GM19328 (cell line): ENCODE results near the gene NEK10.
"Not testable (repeated sequence)": the region's sequence is repeated elsewhere in the genome, so short reads cannot be mapped to it uniquely, and the experiment has no call there.

Experiments used
- ATAC-seq: cut with Tn5 transposase; IDR thresholded peaks from one replicate; pipeline ENCODE4 v1.9.1; 2021; ENCODE audit warnings: mild to moderate bottlenecking, moderate library complexity; ENCODE audit not compliant: unreplicated experiment

Gene NEK10

DNA sequence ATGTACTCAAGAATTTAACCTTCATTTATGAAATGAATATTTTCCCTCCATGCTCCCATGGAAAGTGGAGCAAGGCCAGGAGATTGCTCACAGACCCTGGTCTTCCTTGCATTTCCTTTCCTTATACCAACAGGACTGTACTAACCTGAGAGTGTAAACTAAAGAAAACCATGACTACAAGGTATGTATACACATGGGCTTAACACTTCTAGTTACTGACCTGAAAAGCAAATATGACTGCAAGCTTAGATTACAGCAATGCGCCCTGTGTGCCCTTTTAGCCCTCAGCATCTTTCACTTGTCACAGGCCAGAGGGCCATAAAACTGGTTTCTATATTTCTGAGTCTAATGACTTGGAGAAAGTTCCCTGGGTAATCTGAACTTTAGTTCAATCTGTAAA lies 52.1 kb downstream of the NEK10 start:
- ATAC-seq, result no peak

DNA sequence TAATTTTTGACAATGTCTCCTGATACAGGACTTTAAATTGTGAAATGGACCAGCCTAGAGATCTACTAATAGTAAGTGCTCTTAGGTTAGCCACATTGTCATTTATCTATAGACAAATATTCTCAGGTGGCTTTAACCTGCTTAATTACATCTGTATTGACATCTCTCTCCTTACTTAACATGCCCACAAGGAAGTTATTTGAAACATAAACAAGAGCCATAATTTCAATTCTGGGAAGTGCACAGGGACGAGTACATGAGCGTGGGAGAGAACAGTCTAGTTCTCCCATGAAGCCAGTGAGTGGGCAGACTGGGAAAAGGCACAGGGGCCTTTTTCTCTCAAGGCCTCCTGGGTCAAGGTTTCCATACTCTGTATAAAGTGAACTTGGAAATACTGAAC lies 54.2 kb downstream of the NEK10 start:
- no peak for ATAC-seq

DNA sequence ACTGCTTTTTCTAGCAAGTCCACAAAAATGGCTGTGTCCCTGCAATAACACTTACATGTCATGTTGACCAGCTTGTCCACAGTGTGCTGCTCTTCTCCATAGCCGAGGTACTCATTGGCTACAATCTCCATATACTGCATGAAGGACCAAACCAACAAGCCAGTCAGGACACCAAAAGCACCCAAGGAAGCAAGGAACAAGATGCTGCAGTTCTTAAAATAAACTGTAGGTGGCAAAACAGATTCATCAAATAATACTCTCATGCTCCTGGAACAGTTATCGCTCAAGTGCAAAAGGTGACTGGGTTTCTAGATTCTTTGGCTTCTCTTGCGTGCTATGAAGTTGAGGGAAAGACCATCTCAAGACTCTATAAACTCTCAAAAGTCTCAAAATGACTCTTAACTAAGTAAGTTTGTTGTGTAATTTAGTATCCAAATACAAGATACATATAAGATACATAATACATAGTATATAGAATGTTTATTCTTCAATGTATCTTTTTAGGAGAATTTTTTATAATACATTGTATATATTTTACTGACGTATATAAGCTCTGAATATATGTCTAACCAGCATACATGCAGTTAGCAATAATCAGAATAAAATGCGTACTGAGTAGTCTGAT lies 57.0 kb downstream of the NEK10 start:
- peak; percentile 72 for ATAC-seq

DNA sequence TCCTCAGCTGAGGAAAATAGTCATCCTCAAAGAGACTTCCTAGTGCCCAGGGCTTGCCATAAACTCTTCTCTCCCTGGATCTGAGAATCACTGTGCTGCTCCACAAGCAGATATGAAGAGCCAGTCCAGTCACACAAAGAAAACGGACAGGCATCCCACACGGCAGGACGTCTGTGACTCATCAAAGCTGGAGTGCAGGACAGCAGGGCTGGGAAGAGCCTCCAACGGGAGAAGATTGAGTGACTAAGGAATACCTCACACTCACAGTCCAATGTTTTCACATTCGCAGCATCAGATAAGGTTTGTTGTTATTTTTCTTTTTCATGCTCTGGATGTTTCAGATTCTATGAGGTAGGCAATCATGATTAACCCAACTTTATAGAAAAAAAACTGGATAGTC lies 57.8 kb downstream of the NEK10 start:
- ATAC-seq, result no peak

DNA sequence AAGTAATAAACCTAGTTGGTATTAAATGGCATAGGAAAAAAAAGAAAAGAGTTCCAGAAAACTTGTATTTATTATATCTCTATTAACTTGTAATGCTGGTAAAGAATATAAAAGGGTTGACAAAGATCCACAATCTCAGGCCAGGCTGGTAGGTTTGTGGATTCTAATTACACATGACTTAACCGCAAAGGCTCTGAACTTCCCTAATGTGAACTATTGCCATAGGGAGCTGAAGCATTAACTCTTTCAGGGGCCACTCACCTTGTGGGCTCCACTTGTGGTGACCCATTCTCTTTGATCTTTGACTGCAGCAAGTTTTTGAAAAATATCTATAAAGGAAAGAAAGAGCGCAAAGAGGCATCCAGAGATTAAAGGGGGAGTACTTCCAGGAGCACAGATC lies 58.5 kb downstream of the NEK10 start:
- no peak for ATAC-seq

DNA sequence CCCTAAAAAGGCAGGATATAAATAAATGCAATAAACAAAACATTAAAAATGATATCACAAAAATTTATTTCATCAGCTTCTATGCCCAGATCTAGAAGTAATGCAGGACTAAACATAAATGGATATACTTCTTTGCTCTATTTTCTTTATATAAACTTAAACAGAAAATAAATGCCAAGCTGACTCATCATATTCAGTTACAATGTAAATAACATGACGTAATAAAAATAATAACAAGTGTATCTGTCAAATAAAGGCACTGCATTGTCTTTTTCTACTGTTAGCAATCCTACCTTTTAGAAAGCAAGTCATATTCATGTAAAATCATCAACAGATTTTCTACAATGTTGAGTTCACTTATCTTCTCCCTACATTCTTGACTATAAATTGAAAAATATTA lies 61.6 kb downstream of the NEK10 start:
- ATAC-seq, result no peak

DNA sequence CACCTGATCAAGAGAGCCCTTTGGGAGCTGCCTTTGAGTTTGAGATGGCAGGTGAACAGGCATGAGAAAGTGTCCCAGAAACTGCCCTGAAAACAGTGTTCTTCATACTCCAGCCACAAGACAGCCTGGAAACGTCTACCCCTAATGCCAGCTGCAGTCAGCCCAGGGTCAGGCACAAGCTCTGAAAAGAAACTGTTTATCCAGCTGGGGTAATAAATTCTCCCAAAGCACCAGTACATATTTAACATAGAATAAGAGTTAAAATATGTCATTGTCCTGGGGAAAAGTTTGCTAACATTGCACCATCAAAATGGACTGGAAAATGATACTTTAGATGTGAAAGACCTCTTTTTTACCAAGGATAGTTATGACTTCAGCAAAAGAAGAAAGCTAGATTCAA lies 66.3 kb downstream of the NEK10 start:
- no peak for ATAC-seq

DNA sequence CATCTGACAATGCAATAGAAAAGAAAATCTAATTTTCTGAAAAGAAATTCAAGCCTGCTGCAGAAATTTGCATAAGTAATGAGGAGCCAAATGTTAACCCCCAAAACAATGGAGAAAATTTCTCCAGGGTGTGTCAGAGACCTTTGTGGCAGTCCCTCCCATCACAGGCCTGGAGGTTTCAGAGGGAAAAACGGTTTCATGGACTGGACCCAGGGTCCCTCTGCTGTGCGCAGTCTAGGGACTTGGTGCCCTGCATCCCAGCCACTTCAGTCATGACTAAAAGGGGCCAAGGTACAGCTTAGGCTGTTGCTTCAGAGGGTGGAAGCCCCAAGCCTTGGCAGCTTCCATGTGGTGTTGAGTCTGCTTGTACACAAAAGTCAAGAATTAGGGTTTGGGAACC lies 70.2 kb downstream of the NEK10 start:
- not testable (repeated sequence) for ATAC-seq

DNA sequence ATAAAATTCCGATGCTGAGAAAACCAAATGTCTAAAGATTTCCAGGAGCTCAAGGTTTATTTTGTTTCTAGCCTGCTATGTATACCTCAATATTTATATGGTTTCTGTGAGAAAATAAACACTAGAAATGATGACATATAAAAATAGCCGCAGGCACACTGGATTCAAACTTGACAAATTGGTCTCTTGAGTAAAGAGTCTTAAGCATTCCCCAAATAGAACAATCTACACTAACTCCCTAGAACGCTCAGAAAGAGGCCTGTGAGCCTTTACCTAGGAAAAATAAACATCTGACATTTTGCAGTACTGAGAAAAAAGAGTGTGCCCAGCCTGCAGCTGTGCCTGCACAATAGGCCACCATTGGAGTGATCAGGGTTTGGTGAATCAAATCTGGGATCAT lies 75.2 kb downstream of the NEK10 start:
- no peak for ATAC-seq

DNA sequence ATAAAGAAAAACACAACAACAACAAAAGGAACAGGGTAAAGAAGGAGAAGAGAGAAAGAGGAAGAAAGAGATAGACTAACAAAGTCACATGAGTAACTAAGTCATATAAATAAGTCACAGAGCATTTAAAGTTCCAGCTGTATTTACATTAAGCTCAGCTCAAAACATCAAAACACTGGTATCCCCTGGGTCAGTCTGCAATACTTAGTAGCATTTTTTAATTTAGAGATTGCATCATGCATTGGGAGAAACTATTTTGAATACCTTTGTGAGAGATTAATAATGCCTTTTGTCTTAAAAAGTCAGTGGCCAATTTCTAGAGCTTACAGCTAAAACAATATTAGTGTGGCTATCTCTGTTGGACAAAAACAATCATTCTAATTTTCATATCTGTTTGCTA lies 78.4 kb downstream of the NEK10 start:
- no peak for ATAC-seq

DNA sequence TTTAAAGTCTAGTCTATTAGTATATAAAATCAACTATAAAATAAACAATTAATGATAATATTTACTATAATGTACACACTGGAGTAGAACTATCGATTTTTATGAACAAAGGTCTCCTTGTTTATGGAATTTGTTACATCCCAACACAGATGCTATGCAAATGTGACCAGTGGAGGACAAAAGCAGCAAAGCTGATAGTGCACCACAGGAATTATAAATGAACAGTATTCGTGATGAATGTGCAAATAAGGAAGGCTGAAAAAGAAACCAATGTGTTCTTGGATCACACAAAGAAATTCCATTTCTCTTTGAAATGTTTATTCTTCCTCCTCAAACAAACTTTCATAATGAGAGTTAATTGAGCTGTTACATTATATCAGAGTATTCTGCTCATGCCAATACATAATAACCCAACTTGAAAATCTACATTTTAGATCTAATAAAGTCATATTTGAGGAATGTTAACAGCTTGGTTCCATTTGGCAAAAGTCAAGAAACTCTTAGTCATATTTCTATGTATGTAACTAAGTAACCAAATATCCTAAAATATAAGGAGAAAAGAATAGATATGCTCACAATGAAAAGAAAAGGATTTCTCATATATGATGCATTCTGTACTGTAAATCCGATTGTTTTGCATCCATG lies 79.3 kb downstream of the NEK10 start:
- no peak for ATAC-seq

DNA sequence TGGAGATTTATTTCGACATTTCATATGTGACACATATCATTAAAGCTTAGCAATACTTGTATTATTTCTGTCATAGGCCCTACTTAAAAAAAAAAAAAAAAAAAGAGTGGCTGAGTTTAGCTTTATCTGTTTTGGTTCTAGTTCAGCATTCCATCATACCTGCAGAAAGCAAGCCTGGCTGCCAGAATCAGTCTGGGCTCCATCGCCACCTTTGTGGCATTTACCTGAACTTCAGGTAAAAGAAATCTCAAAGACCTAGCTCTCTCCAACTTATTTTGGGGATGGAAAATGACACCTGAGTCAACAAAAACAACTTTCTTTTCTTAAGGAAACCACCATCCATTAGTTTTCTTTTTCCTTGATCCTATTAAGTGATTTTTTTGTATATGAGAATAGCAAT lies 82.1 kb downstream of the NEK10 start:
- ATAC-seq, result no peak

DNA sequence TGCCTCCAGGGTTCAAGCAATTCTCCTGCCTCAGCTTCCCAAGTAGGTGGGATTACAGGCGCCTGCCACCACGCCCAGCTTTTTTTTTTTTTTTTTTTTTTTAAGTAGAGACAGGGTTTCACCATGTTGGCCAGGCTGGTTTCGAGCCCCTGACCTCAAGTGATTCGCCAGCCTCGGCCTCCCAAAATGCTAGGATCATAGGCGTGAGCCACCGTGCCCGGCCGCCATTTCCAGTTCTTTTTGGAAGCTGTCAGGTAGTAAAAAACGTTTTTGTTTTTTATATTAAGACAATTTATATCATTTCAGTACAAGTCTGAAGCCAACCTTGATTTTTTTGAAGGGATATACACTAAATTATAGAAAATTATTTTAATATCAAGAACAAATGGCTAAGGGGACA lies 82.7 kb downstream of the NEK10 start:
- ATAC-seq, result not testable (repeated sequence)

DNA sequence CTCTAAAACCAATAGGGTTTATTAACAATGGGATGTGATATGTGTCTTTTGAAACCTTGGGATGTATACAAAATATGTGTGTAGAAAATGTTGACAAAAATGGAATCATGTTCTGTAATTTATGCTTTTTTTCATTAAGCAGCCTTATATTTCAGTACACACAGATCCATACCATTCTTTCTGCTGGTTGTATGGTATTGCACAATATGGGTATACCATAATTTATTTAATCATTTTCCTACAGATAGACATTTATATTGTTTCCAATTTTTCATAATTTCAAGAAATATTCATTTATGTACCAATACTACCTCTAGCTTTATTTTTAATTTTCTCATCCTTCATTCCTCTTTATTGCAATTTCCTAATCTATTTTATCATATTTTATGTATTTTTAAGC lies 83.5 kb downstream of the NEK10 start:
- no peak for ATAC-seq

DNA sequence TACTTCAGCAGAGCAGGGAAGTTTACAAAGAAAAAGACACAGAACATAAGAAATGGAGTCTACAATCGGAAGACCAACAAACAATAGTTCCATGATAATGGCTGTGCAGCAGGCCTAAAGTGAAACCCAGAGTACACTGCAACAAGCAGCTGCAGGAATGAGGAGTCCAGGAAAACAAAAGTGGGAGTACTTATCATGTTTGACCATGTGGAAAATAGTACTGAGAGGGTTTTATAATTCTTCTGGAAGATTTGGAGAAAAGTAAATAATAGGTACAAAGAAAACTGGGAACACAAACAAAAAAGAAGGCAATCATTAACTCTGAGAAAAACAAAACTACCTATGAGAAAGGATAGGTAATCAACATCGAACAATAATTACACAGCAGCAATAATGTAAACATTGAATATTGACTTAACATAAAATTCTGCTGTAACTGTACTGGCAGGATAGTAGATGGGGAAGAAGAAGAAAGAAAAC lies 87.5 kb downstream of the NEK10 start:
- no peak for ATAC-seq

DNA sequence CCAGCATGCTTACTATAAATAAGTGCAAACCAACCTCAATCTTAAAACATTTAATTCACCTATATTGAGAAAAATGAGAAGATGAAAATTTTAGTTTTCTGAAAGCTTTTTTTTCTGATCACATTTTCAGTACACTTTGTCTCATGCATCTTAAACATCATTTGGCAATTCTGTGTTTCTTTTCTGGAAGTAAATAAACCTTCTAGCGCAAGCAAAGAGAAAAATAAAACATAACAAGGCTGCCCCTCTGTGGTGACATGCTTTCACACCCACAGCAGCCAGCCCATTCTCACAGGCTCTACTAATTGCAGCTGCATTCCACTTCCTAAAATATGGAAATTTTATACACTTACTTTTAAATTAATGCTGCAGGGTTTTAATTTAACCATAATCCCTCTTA lies 90.1 kb downstream of the NEK10 start:
- ATAC-seq, result no peak

DNA sequence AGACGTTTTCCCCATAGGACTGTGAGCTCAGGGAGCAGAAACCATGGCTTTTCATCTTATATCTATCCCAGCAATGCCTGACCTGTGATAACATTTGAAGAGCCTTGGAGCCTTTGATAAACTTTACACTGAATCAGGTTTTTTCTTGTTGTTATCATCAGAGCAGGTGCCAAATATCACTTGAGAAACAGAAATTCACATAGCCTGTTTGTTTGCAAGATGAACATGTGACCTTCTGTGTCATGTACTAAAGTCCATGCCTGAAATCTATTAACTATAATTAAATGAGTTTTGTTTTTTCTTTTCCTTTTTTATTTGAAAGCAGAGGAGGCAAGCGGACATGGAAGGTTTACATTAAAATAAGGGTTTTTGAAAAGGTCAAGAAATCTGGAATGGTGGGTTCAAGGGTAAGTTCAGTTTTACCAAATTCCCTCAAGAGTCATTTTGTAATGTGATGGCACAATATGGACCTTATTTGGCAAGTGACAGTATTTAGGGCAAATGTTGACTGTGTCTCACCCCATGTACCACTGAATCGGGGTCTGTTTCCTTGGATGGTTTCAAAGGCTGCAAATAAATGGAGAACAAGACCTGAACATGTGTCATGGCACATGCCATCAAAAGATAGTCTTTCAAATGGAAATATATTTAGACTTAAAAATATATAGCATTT lies 90.7 kb downstream of the NEK10 start:
- ATAC-seq, result no peak

DNA sequence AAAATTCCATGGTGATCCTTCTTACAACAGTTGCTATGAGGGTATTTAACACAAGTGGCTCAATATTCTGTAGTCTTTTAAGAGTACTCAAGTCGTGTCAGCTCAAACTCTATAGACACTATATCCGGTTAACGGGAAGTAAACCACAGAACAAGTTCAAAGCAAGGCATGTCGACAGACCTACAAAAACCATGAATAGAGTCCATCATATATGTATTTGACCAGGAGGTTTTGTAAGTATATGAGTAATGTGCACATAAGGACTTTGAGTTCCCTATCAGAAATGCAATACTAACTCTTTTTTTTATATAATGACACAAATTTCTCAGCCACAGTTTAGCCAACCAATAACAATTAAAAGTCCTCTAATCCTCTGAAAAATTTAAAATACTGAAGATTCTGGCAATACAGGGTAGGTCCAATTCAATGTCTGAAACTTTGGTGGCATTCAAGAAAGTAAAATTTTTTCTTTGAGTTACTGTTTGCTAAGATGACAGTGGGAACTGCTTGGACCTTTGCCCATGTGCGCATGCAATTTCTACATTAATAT lies 93.7 kb downstream of the NEK10 start:
- no peak for ATAC-seq

DNA sequence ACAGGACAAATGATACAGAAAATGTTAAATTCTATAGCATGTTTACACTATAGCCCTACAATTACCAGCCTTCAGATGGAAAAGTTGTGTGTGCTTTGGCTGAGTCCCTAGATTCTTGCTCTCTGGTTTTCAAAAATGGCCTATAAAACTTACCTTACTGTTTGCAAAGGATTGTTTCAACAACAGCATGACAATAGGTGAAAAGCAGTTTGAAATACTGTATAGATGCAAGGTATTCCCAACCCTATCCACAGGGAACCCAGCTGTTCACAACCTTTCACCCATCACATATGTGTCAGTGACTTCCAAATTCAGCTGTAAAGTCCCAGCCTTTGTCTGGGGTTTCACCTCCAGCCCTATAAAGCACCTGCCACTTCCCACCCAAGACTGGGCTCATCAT lies 97.3 kb downstream of the NEK10 start:
- ATAC-seq, result no peak

DNA sequence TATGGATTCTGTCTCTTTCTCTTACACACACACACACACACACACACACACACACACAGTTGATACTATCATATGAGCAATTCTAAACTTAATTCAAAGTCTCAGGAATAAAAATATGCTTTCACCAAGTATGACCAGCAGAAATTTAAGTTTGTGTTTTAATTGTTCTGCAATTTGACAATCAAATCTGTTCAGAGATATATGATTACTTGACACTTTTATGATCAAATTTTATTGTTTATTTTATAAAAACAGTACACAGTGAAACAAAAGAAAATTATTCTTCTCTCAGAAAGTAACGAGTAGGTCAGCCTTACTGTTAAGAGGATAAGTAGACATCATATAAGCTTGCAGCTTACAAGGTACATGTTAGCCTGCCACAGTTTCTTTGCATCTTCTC lies 114.3 kb downstream of the NEK10 start:
- no peak for ATAC-seq

DNA sequence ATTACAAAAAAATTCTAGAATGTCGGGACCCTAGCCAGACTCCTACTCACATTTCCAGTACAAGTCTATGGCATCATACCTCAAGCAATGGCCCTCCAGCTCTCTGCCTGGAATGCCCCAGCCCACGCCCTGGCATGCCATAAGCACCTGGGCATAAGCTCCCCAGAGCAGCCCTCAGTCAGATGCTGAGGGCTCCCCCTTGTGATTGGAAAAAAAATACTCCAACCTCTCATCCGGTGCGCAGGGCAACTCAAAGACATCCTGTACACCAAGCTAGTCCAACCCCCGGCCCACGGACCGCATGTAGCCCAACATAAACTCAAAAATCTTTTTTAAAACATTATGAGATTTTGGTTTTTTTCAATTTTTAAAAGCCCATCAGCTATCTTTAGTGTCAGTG lies 115.4 kb downstream of the NEK10 start:
- ATAC-seq, result peak; percentile 93

DNA sequence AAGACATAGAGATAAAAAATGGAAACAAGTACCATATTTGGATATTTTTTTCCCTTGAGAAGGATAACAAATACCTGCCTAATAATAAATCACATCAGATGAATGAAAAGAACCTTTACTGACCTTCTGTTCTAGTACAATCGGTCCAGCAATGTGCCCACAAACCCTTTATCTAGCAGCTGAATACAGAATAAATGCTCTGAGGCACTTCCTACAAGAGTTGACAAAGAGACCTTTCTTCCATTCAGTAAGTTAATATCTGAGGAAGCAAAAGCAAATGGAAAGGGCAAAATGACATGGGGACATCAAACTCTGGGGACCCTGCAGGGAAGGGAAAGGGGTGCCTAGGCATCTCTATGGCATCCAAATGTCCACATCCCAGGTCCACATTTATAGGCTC lies 115.8 kb downstream of the NEK10 start:
- no peak for ATAC-seq
